SH-SY5Y (cell line): ENCODE results near the gene CAT.

Source experiments
- GATA2 ChIP-seq: IDR thresholded peaks from 2 replicates; pipeline ENCODE4 v1.6.1; 2011; ENCODE audit warnings: mild to moderate bottlenecking, low read depth, low read length
- GATA3 ChIP-seq: IDR thresholded peaks from 2 replicates; pipeline ENCODE4 v1.6.1; 2011; ENCODE audit warnings: low read depth, mild to moderate bottlenecking, low read length, moderate library complexity

DNA sequence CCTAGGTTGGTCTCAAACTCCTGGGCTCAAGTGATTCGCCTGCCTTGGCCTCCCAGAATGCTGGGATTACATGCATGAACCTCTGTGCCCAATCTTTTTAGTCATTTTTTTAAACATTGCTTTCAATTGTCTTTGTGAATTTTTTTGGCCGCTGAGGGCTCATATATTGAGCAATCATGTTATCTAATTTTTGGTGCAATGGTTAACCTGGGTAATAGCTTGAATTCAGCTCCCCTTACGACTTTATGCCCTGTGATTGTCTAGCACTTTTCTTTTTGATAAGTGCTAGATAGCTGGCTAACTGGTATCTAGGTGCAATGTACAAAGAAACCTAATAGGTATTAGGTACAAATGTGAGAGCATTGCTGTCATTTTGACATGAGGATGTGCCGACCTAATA, 35.3 kb upstream of the CAT start:
- no peak for TF ChIP-seq GATA2
- TF ChIP-seq GATA3: no peak
